Stimulated activated effector memory CD8-positive, alpha-beta T cell treated with anti-CD3 and anti-CD28 coated beads, Interleukin-12 subunit alpha, Interleukin-12 subunit beta, amount 100 ng/mL, for 72 hours (primary cell): ENCODE measurements around the gene RAB31.

Source experiments
- ATAC-seq: fragments of 150-1000 bp; cut with Tn5 transposase; 2 replicates; pipeline ENCODE4 v1.10.0; 2021
- DNase-seq, 2 donors: peaks; one replicate each; pipeline ENCODE4 v3.0.0; 2021 to 2022; ENCODE audit warnings: low spot score in 2 of 2
- H3K27ac Mint-ChIP-seq: one replicate; pipeline ENCODE4 v1.8.0; 2022; ENCODE audit warnings: mild to moderate bottlenecking, mixed read lengths
- H3K36me3 Mint-ChIP-seq: one replicate; pipeline ENCODE4 v1.8.0; 2022; ENCODE audit warnings: mild to moderate bottlenecking, mixed read lengths
- H3K4me1 Mint-ChIP-seq: one replicate; pipeline ENCODE4 v1.8.0; 2022; ENCODE audit warnings: mixed read lengths
- H3K4me3 Mint-ChIP-seq: one replicate; pipeline ENCODE4 v1.8.0; 2022; ENCODE audit warnings: mild to moderate bottlenecking, mixed read lengths
- H3K9me3 Mint-ChIP-seq: one replicate; pipeline ENCODE4 v1.8.0; 2022; ENCODE audit warnings: mixed read lengths

RAB31 gene

GRCh38 chr18:9684881-9685614 is 23.1 kb upstream of the RAB31 start:
- no peak overlapping the region for H3K4me3 Mint-ChIP-seq
- no peaks in the 10 kb centered on the region for H3K36me3 Mint-ChIP-seq
- no peaks in the 10 kb centered on the region for H3K9me3 Mint-ChIP-seq
- H3K27ac Mint-ChIP-seq, result no peak overlapping the region
- DNase-seq (no peak), ATAC-seq (peak; percentile 24)
- H3K4me1 Mint-ChIP-seq, result no peaks in the 10 kb centered on the region

- H3K4me3 Mint-ChIP-seq, result no peak overlapping the region
- H3K27ac Mint-ChIP-seq, result no peak overlapping the region
- no peak for DNase-seq
- ATAC-seq, result no peak
- H3K9me3 Mint-ChIP-seq, result no peaks in the 10 kb centered on the region
- H3K4me1 Mint-ChIP-seq, result no peaks in the 10 kb centered on the region
- H3K36me3 Mint-ChIP-seq, result no peaks in the 10 kb centered on the region
These were observed 22.5 kb upstream of the RAB31 start for GRCh38 chr18:9685615-9685890.

GRCh38 chr18:9688036-9688741 is 19.9 kb upstream of the RAB31 start:
- H3K27ac Mint-ChIP-seq, result no peak overlapping the region

GRCh38 chr18:9689253-9689652 is 18.8 kb upstream of the RAB31 start:
- no peak overlapping the region for H3K27ac Mint-ChIP-seq
- no peaks in the 10 kb centered on the region for H3K4me1 Mint-ChIP-seq
- H3K4me3 Mint-ChIP-seq, result no peak overlapping the region
- no peaks in the 10 kb centered on the region for H3K9me3 Mint-ChIP-seq
- no peaks in the 10 kb centered on the region for H3K36me3 Mint-ChIP-seq
- ATAC-seq (no peak), DNase-seq (no peak)

More at GRCh38 chr18:9688036-9688741, 19.9 kb upstream of the RAB31 start:
- H3K4me3 Mint-ChIP-seq, result no peak overlapping the region
- H3K36me3 Mint-ChIP-seq, result no peaks in the 10 kb centered on the region
- ATAC-seq (no peak), DNase-seq (no peak)
- H3K4me1 Mint-ChIP-seq, result no peaks in the 10 kb centered on the region
- no peaks in the 10 kb centered on the region for H3K9me3 Mint-ChIP-seq

- DNase-seq (no peak), ATAC-seq (no peak)
- no peak overlapping the region for H3K4me3 Mint-ChIP-seq
- H3K36me3 Mint-ChIP-seq, result no peaks in the 10 kb centered on the region
- H3K4me1 Mint-ChIP-seq, result no peaks in the 10 kb centered on the region
- no peaks in the 10 kb centered on the region for H3K9me3 Mint-ChIP-seq
- H3K27ac Mint-ChIP-seq, result no peak overlapping the region
These were observed 17.5 kb upstream of the RAB31 start for GRCh38 chr18:9690418-9691188.

GRCh38 chr18:9691235-9691634 is 16.9 kb upstream of the RAB31 start:
- H3K27ac Mint-ChIP-seq, result no peak overlapping the region
- no peak overlapping the region for H3K4me3 Mint-ChIP-seq
- peaks cover 2% of the 10 kb centered on the region for H3K4me1 Mint-ChIP-seq
- H3K36me3 Mint-ChIP-seq, result no peaks in the 10 kb centered on the region
- H3K9me3 Mint-ChIP-seq, result no peaks in the 10 kb centered on the region
- no peak for DNase-seq
- no peak for ATAC-seq

GRCh38 chr18:9694174-9694573 is 13.9 kb upstream of the RAB31 start:
- Mint-ChIP-seq H3K36me3 (no peaks in the 10 kb centered on the region), H3K27ac (no peak overlapping the region)

GRCh38 chr18:9694952-9695495 is 13.1 kb upstream of the RAB31 start:
- no peaks in the 10 kb centered on the region for H3K36me3 Mint-ChIP-seq
- DNase-seq (no peak), ATAC-seq (no peak)
- H3K27ac Mint-ChIP-seq, result no peak overlapping the region
- H3K4me1 Mint-ChIP-seq, result peaks cover 5% of the 10 kb centered on the region
- no peak overlapping the region for H3K4me3 Mint-ChIP-seq
- no peaks in the 10 kb centered on the region for H3K9me3 Mint-ChIP-seq

More at GRCh38 chr18:9694174-9694573, 13.9 kb upstream of the RAB31 start:
- no peaks in the 10 kb centered on the region for H3K9me3 Mint-ChIP-seq
- H3K4me1 Mint-ChIP-seq, result peaks cover 5% of the 10 kb centered on the region
- H3K4me3 Mint-ChIP-seq, result no peak overlapping the region
- no peak for DNase-seq
- no peak for ATAC-seq

- H3K4me3 Mint-ChIP-seq, result no peak overlapping the region
- ATAC-seq (no peak), DNase-seq (no peak)
- no peaks in the 10 kb centered on the region for H3K36me3 Mint-ChIP-seq
- no peaks in the 10 kb centered on the region for H3K9me3 Mint-ChIP-seq
- H3K4me1 Mint-ChIP-seq, result peaks cover 5% of the 10 kb centered on the region
- H3K27ac Mint-ChIP-seq, result no peak overlapping the region
These were observed 12.5 kb upstream of the RAB31 start for GRCh38 chr18:9695605-9696004.

- DNase-seq (no peak), ATAC-seq (no peak)
- no peaks in the 10 kb centered on the region for H3K36me3 Mint-ChIP-seq
- H3K27ac Mint-ChIP-seq, result no peak overlapping the region
- no peak overlapping the region for H3K4me3 Mint-ChIP-seq
- H3K4me1 Mint-ChIP-seq, result peaks cover 5% of the 10 kb centered on the region
- no peaks in the 10 kb centered on the region for H3K9me3 Mint-ChIP-seq
These were observed 12.0 kb upstream of the RAB31 start for GRCh38 chr18:9696112-9696511.

GRCh38 chr18:9696701-9697100 is 11.4 kb upstream of the RAB31 start:
- H3K4me3 Mint-ChIP-seq, result no peak overlapping the region
- H3K36me3 Mint-ChIP-seq, result no peaks in the 10 kb centered on the region
- DNase-seq (no peak), ATAC-seq (no peak)
- peaks cover 5% of the 10 kb centered on the region for H3K4me1 Mint-ChIP-seq
- no peaks in the 10 kb centered on the region for H3K9me3 Mint-ChIP-seq
- no peak overlapping the region for H3K27ac Mint-ChIP-seq

- DNase-seq, result no peak
- no peak for ATAC-seq
- Mint-ChIP-seq H3K9me3 (no peaks in the 10 kb centered on the region), H3K27ac (no peak overlapping the region), H3K4me3 (no peak overlapping the region), H3K36me3 (no peaks in the 10 kb centered on the region), H3K4me1 (peaks cover 5% of the 10 kb centered on the region)
These were observed 11.0 kb upstream of the RAB31 start for GRCh38 chr18:9697121-9697520.

- ATAC-seq, result no peak
- Mint-ChIP-seq H3K9me3 (no peaks in the 10 kb centered on the region), H3K4me3 (no peak overlapping the region), H3K4me1 (peaks cover 5% of the 10 kb centered on the region), H3K27ac (no peak overlapping the region), H3K36me3 (no peaks in the 10 kb centered on the region)
- no peak for DNase-seq
These were observed 9.6 kb upstream of the RAB31 start for GRCh38 chr18:9698497-9698896.

- Mint-ChIP-seq H3K9me3 (no peaks in the 10 kb centered on the region), H3K27ac (no peak overlapping the region), H3K4me1 (peaks cover 17% of the 10 kb centered on the region), H3K4me3 (no peak overlapping the region), H3K36me3 (no peaks in the 10 kb centered on the region)
- ATAC-seq (no peak), DNase-seq (no peak)
These were observed 7.8 kb upstream of the RAB31 start for GRCh38 chr18:9700261-9700796.

GRCh38 chr18:9701609-9702349 is 6.3 kb upstream of the RAB31 start:
- no peak overlapping the region for H3K27ac Mint-ChIP-seq
- no peak overlapping the region for H3K4me3 Mint-ChIP-seq
- DNase-seq, result no peak
- no peaks in the 10 kb centered on the region for H3K9me3 Mint-ChIP-seq
- peak; percentile 70 for ATAC-seq
- H3K36me3 Mint-ChIP-seq, result no peaks in the 10 kb centered on the region
- peaks cover 12% of the 10 kb centered on the region for H3K4me1 Mint-ChIP-seq
